ENCODE data around the gene GABBR1. TPM values are rescaled to one million over a fixed set of nuclear protein-coding genes. Genes with fewer than 3 reads are reported as not detected.

Gene GABBR1
- total and polyA plus RNA-seq, 2 donors from 2014 or later: 12.7 to 46.7 TPM

DNA sequence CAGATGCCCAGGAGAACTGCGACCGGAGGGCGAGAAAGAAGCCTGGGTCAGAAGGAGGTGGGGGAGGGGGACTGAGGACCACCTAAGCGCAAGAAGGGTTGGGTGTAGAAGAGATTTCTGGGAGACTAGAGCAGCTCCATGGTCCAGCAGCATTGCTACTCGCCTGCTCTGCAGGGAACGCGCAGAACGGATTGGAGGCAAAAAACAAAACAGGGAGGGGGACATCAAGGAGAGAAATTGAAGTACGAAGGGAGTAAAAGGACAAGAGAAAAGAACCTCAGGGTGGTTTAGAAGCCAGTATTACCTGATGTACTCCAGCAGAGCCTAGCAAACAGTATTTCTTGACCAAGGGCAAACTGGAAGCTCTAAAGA, 537 bp upstream of the GABBR1 start:
- peak overlapping the region; percentile 49 to 72 (median 70) for H3K4me3 ChIP-seq (ENCODE audit: low read length in 3 of 3)
- peaks cover 0 to 10% (median 0%) of the 10 kb centered on the region in 3 donors for H3K4me1 ChIP-seq (ENCODE audit: control insufficient read depth in 2 of 3, insufficient read depth in 2 of 3, low read depth in 1 of 3, low read length in 3 of 3)
- TF ChIP-seq, protein P1, sequence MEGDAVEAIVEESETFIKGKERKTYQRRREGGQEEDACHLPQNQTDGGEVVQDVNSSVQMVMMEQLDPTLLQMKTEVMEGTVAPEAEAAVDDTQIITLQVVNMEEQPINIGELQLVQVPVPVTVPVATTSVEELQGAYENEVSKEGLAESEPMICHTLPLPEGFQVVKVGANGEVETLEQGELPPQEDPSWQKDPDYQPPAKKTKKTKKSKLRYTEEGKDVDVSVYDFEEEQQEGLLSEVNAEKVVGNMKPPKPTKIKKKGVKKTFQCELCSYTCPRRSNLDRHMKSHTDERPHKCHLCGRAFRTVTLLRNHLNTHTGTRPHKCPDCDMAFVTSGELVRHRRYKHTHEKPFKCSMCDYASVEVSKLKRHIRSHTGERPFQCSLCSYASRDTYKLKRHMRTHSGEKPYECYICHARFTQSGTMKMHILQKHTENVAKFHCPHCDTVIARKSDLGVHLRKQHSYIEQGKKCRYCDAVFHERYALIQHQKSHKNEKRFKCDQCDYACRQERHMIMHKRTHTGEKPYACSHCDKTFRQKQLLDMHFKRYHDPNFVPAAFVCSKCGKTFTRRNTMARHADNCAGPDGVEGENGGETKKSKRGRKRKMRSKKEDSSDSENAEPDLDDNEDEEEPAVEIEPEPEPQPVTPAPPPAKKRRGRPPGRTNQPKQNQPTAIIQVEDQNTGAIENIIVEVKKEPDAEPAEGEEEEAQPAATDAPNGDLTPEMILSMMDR (IDR thresholded peaks at IDR 0.05; ENCODE audit: borderline replicate concordance, extremely low read depth, insufficient read depth): no peak
- H3K9ac ChIP-seq (ENCODE audit: low read length in 3 of 3): peak overlapping the region; percentile 22 to 65 (median 58)
- FAIRE-seq: no peak
- no peaks in the 10 kb centered on the region for H3K27me3 ChIP-seq (ENCODE audit: control insufficient read depth, insufficient read depth, low read length)
- intact Hi-C loops (cut with DNase I): no loop called here
- no peaks in the 10 kb centered on the region for H3K9me3 ChIP-seq (ENCODE audit: control insufficient read depth in 2 of 3, insufficient read depth in 1 of 3, low read length in 3 of 3)
- peak in 2 of 5 donors; percentile 74 to 83 for DNase-seq
- no peak overlapping the region for H3K27ac ChIP-seq (ENCODE audit: low read depth in 2 of 2, low read length in 2 of 2)
- no peaks in the 10 kb centered on the region for H3K36me3 ChIP-seq (ENCODE audit: control insufficient read depth in 2 of 3, insufficient read depth in 3 of 3, low read length in 3 of 3)

DNA sequence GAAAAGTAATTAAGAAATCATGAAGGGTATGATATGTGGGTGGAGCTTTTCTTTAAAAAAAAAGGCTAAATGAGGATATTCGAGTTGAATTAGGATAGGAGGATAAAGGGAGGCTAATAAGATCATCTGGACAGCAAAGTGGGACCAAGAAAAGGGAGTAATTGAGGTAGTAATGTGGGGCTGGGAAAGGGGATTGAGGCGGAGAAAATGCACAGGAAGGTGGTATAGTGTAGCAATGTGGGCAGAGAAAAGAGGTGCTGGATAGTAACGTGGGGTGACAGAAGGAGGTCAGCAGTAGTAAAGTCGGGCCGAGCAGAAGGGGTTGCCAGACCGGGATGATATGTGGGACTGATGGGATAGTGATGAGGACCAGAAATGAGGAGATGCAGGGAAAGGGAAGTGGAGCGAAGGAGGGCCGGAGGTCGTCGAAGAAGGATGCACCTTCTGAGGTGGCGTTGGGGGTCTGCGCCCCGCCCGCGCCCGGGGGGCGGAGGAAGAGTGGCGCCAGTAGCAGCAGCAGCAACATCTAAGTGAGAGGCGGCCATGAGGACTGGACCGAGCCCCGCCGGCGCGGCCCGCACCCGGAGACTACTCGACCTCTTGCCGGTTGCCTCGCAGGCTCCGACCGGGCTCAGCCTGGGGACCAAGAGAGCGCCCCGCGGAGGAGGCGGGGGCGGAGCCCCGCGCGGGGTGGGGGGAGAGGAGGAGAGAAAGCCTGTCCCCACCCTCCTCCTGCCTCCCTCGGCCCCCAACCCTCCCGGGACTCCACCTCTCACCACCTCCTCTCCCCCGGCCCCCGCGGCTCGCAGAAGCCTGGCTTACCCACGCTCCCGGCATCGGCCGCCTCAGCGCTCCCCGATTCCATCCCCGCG, 887 bp downstream of the GABBR1 start:
- FAIRE-seq: no peak
- peak overlapping the region; percentile 16 to 22 (median 16) for H3K9ac ChIP-seq (ENCODE audit: low read length in 3 of 3)
- no peaks in the 10 kb centered on the region for H3K27me3 ChIP-seq (ENCODE audit: control insufficient read depth, insufficient read depth, low read length)
- peaks cover 0 to 13% (median 0%) of the 10 kb centered on the region in 3 donors for H3K4me1 ChIP-seq (ENCODE audit: control insufficient read depth in 2 of 3, insufficient read depth in 2 of 3, low read depth in 1 of 3, low read length in 3 of 3)
- no peaks in the 10 kb centered on the region for H3K36me3 ChIP-seq (ENCODE audit: control insufficient read depth in 2 of 3, insufficient read depth in 3 of 3, low read length in 3 of 3)
- intact Hi-C loops (cut with DNase I): no loop called here
- H3K9me3 ChIP-seq (ENCODE audit: control insufficient read depth in 2 of 3, insufficient read depth in 1 of 3, low read length in 3 of 3): no peaks in the 10 kb centered on the region
- peak overlapping the region; percentile 56 to 72 (median 61) for H3K4me3 ChIP-seq (ENCODE audit: low read length in 3 of 3)
- TF ChIP-seq, protein P1 (IDR thresholded peaks at IDR 0.05; ENCODE audit: borderline replicate concordance, extremely low read depth, insufficient read depth): no peak
- no peak overlapping the region for H3K27ac ChIP-seq (ENCODE audit: low read depth in 2 of 2, low read length in 2 of 2)
- peak; percentile 77 to 92 (median 84) for DNase-seq

DNA sequence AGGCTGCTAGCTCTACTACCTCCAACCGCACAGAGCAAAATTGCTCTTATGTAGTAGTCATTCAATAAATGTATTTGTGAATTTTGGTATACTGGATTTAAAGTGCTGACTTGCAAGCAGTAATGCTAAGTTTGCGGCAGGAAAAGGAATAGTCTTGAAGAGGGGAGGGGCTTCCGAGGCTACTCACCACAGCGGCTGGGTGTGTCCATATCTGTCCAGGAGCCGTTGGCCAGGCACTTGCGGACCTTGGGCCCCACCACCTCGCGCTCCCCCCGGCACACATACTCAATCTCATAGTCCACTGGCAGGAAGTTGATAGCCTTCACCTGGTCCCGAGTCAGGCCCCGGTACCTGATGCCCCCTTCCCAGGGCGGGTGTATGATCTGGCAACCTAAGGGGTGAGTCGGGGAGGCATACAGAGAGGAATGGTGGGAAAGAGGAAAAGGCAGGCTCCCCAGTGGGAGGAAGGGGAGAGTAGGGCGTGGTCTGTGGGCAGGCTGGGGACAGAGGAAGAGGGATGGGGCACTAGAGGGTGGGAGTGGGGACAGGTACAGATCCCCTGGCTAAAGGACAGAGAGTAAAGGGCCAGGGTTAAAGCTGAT, 1.7 kb downstream of the GABBR1 start:
- no peaks in the 10 kb centered on the region for H3K36me3 ChIP-seq (ENCODE audit: control insufficient read depth in 2 of 3, insufficient read depth in 3 of 3, low read length in 3 of 3)
- H3K27ac ChIP-seq (ENCODE audit: low read depth in 2 of 2, low read length in 2 of 2): no peak overlapping the region
- no peaks in the 10 kb centered on the region for H3K9me3 ChIP-seq (ENCODE audit: control insufficient read depth in 2 of 3, insufficient read depth in 1 of 3, low read length in 3 of 3)
- TF ChIP-seq, protein P1 (IDR thresholded peaks at IDR 0.05; ENCODE audit: borderline replicate concordance, extremely low read depth, insufficient read depth): no peak
- no peak for FAIRE-seq
- H3K9ac ChIP-seq (ENCODE audit: low read length in 3 of 3): no peak overlapping the region
- intact Hi-C loops (cut with DNase I): no loop called here
- DNase-seq: peak in 1 of 5 donors; percentile 72
- no peak overlapping the region for H3K4me3 ChIP-seq (ENCODE audit: low read length in 3 of 3)
- H3K4me1 ChIP-seq (ENCODE audit: control insufficient read depth in 2 of 3, insufficient read depth in 2 of 3, low read depth in 1 of 3, low read length in 3 of 3): peaks cover 0 to 13% (median 0%) of the 10 kb centered on the region in 3 donors
- H3K27me3 ChIP-seq (ENCODE audit: control insufficient read depth, insufficient read depth, low read length): no peaks in the 10 kb centered on the region

Measured in kidney (tissue), 14 donors.